ENCODE measurements around the gene PEX16. TPM values are rescaled to one million over a fixed set of nuclear protein-coding genes. Genes with fewer than 3 reads are reported as not detected.

PEX16 gene
- 10 to 100 TPM in 4 of 5 donors, 1 to 10 TPM in 1; 9.2 to 18.1 (median 12.8) TPM for polyA plus RNA-seq (ENCODE audit: insufficient read depth in 1 of 5, insufficient read length in 5 of 5, low replicate concordance in 1 of 5)
- long read RNA-seq, donor 1, transcript PEX16-202 (11 exons, 1,335 nt): major isoform, 8 of 9 reads
- long read RNA-seq, donor 1, partial matches to known transcripts: 0 of 9 reads
- long read RNA-seq, donor 1, other reads (novel, unspliced or antisense): 0 of 9 reads
- long read RNA-seq, donor 2, partial matches to known transcripts: 0 of 1 reads
- long read RNA-seq, donor 2, other reads (novel, unspliced or antisense): 0 of 1 reads
- long read RNA-seq, donor 3, partial matches to known transcripts: 0 of 3 reads
- long read RNA-seq, donor 3, other reads (novel, unspliced or antisense): 0 of 3 reads
- long read RNA-seq, donor 4, partial matches to known transcripts: 0 of 1 reads
- long read RNA-seq, donor 4, other reads (novel, unspliced or antisense): 0 of 1 reads
- long read RNA-seq, donor 5, transcript PEX16-202 (11 exons, 1,335 nt): major isoform, 8 of 10 reads
- long read RNA-seq, donor 5, partial matches to known transcripts: 0 of 10 reads
- long read RNA-seq, donor 5, other reads (novel, unspliced or antisense): 0 of 10 reads
- long read RNA-seq, donor 6, transcript PEX16-202 (11 exons, 1,335 nt): major isoform, 10 of 10 reads
- long read RNA-seq, donor 6, partial matches to known transcripts: 0 of 10 reads
- long read RNA-seq, donor 6, other reads (novel, unspliced or antisense): 0 of 10 reads
- long read RNA-seq, donor 7, transcript PEX16-202 (11 exons, 1,335 nt): major isoform, 5 of 6 reads
- long read RNA-seq, donor 7, partial matches to known transcripts: 0 of 6 reads
- long read RNA-seq, donor 7, other reads (novel, unspliced or antisense): 0 of 6 reads
- long read RNA-seq, donor 8, partial matches to known transcripts: 0 of 4 reads
- long read RNA-seq, donor 8, other reads (novel, unspliced or antisense): 0 of 4 reads

DNA sequence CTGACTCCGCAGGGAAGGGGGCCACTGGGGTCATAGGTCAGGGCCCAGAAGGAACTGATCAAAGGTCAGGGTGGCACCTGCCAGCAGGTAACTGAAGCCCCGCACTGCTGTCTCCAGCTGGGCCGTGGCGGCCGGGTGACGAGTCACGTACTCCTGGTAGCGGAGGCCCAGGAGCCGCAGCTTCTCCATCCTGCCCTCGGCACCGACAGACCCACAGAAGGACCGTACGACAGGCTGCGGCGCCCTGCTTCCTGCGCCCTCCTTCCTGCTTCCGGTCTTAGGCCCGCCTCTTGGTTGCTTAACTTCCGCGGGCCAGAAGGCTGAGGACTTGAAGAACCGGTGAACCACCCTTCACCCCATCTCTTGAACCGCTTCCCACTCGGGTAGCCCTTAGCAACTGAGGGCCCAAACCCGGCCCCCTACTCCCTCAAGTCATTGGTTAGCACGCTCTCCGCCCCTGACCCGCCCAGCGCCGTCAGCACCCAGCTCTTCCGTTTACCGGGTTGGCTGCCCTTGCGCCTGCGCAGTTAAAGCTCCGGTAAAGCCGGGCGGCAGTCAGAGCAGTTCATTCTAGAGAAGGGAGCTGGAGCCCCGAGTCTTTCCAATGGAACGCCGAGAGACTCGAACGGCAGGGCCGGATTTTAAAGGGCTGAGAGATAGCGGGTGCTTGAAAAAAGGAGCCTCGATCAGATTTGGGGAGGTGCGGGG is at the start of gene PEX16:
PEX16 (minus strand) TSS at position 255 of the 708 bp plus-strand sequence; CDS start at position 189, 66 bp downstream.
- peak; percentile 99 for DNase-seq

DNA sequence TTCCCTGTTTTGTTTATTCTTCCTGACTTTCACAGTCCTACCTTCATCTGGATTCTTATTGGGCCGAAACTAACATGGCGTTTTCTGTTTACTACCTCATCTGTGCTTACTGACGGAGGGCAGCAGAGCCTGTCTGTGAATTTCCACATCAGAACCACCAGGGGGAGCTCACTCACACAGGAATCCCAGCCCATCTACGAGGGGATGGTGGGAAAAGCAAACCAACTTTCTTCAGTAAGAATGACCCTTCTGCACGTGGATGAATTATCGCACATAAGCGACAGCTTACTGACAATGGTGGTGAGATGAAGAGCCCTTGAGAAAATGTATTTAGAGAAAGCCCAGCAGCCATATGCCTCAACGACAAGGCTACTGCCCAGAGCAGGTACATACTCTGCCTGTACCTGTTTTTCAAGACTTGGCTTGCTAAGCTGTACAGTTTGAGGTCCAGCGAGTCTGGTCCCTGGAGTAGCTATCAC is 47.3 kb upstream of the PEX16 start:
- peak; percentile 64 to 76 for DNase-seq

DNA sequence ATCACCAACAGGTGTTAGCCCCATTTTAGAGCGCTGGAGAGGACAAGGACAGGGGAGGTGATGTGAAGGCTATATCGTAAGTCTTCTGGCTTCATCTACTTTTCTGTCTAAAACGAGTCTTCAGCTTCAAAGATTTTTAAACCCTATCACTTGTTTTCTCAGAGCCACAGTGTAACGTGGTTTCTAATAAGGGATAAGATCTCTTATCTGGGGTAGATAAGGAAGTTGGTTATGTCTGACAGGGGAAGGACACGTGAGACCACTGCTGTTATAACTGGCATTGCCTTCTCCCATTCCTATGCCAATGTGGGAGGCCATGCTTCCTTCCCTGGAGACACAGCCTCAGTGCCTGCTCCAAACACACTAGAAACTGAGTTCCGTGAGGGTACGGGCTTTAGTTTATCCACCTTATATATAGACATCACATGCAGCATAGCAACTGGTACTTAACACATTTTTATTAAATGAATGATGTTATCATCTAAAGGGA is 44.1 kb upstream of the PEX16 start:
- DNase-seq: no peak

DNA sequence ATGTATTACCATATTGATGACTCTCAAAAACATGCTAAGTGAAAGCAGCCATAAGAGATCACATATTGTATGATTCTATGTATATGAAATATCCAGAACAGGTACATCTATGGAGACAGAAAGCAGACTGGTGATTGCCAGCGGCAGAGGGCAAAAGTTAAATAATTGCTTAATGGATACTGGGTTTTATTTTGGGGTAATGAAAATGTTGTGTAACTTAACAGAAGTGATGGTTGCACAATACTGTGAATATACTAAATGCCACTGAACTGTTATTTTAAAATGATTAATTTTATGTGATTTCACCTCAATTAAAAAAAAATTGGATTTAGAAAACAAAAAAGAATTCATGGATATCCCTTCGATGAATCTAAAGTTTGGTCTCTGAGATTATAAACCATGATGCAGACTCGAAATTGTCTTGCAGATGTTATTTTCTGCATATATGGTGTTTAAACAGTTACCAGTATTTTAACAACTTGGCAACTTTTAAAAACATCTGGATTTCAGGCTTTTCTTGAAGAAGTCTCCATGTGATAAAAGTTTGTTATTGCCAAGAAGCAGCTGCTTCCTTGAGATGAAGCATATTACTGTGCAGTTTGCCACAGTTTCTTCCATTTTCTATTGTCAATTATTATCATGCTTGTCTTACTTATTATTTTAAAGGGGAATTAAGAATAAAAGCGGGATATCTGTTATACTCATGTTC is 42.9 kb upstream of the PEX16 start:
- peak; percentile 62 to 65 for DNase-seq

DNA sequence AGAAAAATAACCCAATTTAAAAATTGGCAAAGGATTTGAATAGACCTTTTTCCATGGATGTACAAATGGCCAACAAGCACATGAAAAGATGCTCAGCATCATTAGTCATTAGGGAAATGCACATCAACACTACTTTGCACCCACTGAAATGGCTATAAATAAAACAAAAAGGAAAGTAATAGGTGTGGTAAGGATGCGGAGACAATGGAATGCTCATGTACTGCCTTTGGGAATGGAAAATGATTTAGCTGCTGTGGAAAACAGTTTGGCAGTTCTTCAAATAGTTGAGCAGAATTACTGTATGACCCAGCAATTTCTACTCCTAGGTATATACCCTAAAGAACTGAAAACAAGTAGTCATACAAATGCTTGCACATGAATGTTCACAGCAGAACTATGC is 42.2 kb upstream of the PEX16 start:
- DNase-seq: no peak

DNA sequence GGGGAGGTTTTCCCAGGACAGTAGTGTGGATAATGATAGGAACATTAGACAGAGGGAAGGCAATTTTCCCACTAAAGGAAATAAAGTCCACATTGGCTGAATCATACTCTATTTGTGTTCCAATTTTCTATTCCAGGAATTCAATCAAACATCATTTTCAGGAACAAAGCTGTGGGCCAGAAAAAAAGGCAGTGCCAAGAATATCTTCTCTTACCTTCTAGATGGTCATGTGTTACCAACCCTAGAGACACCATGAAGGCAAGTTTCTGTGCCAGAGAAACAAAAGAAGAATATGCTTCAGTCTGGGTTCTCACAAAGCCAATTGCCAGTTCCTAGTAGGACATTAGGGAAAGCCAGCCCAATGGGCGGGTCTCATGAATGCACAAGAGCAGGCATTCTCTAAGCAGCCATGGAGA is 32.3 kb upstream of the PEX16 start:
- DNase-seq: no peak

DNA sequence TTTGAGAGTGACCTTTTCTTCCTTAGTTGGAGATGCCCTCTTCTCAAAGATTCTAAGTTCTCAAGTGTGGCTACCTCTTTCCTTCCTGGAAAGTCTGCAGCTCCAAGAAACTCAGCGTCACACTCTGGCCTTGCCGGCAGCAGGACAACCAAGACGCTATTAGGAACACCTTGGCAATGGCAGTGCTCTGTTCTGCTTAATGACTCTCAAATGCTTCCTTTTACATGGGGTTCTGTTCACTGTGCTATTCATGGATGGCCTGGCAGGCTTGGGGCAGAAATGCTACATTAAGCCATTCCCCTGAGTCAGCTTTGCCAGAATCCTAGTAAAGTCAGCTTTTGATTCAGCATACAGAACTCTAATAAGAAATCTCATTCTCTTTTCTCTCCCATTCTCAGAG is 30.7 kb upstream of the PEX16 start:
- DNase-seq: no peak

DNA sequence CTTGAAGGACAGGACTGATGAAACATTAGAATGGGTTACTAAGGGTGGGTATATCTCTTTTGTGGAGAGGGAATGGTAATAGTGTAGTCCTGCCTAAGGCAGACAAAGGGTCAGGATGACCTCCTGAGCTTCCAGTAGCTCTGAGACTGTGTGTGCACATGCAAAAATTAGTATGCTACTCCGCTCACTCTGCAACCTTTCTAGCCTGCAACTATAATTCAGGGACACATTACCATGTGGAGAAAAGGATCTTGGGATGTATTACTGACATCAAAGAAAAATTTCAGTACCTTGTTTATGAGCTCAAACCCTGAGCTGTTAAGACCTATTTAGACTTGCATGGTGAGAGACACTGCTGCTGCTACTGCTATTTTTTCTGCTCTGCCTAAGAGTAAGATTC is 30.2 kb upstream of the PEX16 start:
- no peak for DNase-seq

DNA sequence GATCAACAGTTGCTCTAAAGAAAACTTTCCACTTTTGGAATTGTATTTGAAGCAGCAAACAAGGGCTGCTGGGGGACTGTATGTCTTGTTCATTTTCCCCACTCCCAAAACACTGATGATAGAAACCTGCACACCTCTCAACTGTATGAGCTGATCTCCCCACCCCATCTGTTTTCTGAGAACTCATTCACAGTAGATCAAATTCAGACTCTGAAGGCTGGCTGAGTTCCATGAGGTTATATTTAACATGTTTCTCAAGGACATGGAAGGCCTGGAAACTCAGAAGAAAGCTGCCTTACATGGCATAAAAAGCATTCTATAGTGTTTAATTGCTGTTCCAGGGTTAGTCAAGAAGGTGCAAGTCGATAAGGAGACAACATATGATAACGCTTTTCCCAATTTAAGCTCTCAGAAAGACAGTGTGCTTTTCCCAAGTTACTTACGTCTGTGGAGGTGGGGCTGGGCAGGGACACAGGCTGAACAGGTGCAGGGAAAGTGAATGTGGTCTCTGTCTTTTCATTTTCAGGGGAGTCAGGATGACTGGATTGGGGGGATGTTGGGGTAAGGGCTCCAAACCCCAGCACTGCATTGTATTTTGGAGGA is 27.8 kb upstream of the PEX16 start:
- no peak for DNase-seq

DNA sequence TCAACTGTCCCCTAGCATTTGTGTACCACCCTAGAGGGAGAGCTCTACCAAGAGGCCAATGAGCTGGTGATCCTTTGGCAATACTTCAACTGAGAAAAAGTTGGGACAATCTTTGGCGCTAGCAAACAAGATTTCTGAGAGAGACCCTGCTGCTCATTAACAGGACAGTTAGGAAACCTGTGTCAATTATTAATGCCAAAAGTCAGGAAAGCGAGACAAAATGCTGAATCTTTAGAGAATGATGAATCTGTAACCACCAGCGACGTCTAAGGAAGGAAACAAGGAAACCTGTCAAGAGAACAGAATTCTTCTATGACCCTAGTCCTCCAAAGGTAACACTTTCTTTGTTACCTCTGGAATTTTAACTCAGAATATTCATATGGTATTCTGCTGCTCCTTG is 24.7 kb upstream of the PEX16 start:
- DNase-seq: no peak

DNA sequence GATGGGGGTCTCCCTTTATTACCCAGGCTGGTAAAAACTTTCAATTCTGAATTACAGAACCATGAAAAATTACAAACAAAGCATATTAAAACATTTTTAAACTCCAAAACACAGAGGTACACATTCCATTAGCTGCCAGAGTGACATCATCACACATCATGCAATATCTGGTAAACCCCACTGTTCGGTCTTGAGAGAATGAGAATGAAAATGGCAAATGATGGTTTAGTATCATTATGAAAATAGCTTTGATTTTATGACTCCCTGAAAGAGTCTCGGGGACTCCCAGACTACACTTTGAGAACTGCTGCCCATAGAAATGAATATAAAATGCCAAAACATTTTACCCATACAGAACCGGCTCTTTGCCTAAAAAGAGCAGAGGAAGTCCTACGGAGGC is 23.6 kb upstream of the PEX16 start:
- no peak for DNase-seq

DNA sequence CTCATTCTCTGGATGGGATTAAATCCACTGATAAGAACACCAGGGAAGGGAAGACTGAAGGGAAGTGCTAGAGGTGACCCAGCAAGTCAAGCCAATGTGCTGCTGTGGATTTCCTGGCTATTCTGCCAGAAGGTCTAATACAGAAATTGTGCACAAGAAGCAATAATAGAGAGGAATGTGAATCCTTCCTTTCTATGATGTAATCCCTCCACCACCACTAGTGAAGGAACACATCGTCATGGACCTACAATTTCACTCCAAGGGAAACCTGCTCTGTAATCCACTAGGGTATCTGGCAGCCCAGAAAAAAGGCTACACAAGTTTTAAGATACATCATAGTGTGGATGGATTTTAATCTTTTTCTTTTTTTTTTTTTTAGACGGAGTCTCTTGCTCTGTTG is 22.2 kb upstream of the PEX16 start:
- DNase-seq: no peak

DNA sequence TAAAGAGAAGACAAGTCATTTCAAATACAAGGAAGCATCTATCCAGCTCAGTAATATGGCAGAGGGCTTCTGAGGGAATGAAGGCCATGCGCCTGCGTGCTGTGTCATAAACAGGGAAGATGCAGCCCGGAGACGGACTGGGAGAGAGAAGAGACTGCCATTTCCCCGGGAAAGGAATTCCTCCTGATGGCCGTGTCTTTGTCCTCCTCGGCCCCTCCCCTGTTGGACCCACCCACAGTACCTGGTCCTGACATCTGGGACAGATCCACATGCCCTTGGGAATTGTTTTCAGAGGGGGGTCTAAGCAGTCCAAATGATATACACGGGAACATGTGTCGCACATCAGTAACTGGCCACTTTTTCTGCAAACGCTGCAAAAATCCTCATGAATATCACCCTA is 20.2 kb upstream of the PEX16 start:
- DNase-seq: no peak

DNA sequence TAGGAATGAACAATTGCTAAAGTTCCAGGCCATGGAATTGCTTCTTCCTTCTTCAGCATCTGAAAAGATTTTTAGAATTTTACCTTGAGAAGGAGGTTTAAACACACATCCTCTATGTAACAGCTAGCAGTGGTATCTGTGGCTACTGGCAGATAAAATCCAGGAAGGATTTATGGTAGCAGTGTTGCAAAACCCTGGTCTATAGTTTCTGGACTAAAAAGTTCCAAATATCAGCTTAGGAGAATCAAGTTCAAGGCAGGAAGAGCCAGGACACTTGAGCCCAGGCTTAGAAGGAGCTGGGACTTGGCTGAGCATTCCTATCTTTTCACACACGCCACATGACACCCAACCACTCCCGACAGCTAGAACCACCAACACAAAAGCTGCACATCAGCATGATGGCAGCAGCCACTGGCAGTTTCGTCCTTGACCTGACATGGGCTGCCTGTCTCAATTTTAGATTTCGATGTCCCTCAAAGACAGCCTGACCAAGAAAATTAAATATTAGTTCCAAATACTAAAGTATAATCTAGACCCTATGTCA is 18.9 kb upstream of the PEX16 start:
- DNase-seq: no peak

DNA sequence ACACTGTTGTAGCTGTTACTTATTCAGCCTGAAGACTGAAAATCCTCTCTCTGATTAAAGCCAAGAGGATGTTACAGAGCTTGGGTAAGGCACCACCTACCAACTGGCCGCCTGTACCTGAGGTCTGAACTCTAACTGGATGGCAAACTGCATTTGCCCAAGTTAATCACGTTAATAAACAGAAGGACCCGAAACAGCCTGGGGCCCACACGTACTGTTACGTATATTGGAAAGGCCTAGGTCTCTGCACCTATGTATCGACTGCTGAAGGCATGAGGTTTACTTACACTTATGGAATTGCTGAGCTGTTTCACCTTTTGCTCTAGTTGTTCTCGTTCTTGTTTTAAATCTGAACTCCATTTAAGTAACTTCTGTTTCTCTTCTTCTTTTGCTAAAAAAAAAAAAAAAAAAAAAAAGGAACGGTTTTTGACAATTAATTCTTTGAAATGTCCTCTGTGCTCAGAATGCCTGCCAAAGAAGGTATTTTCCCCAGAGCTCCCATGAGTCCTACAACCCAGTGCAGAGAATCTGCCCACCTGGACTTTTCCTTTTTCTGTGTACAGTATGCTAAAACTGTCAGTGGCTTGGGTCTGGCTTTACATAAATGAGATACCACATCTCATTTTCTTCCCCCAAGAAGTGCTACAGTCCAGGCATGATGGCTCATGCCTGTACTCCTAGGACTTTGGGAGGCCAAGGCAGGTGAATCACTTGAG is 17.8 kb upstream of the PEX16 start:
- DNase-seq: no peak

DNA sequence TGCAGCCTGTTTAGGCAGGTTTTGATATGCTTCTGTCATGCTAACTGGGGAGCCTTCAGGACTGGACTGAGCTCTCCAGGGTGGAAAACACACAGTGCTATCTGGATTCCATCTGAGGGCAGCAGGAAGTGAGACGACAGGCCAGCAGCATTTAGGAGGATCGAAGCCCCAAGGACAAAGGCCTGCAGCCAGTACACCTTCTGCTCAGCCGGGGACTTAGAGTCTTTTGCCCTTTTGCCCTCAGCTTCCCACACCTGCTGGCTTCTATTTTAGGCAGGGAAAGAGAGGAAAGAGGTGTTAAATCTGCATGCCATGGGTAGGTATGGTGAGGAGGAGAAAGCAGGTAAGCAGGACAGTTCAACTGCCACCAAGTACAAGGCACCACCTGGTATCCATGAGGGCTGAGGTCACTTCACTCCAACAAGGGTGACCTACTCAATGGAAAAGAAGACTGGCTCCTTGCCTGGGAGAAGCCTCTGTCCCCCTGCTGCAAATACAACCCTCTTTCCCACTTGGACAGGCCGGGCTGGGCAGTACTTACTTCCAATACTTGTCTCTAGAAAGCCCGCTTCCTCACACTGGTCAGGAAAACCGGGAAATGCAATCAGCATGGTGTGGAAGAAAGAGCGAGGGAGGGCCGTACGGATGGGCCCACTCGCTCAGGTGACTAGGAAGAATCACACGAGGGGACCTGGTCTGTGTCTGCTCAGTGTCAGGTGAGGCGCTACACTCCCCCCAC is 17.1 kb upstream of the PEX16 start:
- no peak for DNase-seq

DNA sequence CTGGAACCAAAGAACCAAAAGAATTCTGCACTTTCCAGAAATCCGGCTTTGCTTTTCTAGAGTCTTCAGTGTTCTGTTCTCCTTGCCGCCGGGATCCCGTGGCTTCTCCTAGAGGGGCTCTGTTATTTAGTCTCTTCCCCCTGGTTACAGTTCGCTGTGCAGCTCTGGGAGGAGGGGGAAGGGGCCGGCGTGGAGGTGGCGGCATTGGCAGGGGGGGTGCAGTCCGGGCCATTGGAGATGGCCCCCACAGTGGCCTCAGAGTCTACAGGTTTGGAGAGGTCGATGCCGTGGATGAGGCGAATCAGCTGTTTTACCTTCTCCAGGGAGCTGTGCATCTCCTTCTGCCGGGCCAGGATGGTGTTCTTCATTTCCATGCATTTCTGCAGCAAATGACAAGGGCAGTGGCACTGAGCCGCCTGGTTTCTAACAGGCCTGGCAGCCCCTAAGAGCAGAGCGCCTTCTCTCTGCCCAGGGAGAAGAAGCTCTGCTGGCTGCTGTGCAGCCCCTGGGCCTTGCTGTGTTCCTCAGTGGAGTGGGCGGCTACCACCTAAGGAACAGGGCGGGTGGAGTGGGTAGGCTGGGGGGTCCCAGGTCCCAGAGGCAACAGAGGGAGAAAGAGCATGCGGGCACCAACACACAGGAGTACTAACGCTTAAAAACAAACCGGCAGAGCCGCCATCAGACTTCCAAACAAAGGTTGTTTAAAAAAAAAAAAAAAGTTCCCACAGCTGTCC is 16.3 kb upstream of the PEX16 start:
- no peak for DNase-seq

All from right lung (tissue), 10 donors.